Measurements from ENCODE around the gene ZNF24.

Gene ZNF24

DNA sequence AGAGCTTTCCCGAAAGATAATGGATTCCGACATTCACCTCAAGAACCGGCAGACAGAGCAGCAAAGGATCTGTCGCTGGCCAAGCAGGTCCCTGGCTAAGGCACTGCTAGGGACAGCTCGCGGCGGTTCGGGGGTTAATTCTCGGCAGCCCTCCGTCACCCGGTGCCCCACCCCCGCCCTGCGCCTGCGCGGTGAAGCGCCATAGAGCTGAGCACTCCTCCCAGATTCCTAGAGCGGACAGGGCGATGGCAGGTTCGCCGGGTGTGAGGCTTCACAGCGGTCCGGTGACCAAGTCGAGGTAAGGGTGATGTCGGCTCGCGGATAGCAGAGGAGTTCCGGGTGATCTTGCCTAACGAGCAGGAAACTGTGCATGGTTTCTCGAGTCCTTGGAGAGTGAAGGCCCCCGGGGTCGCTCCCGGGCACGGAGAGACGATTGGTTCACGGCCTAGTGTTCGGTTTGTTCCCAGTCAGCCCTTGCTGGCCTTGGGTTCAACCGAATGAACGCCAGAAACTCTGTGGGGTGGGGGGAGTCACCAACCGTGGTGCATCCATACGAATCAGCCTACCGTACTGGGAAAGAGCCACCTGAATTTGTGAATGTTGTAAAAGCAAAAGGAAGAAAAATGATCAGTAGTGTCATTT lies 54.0 kb downstream of the ZNF24 start, which contains the start of gene ZSCAN30:
TSS of gene ZSCAN30 (minus strand) at position 136 of the 642 bp plus-strand sequence. CDS start 25,877 bp downstream, outside the sequence.
- peak; percentile 86 for DNase-seq (ENCODE audit: low read depth)

DNA sequence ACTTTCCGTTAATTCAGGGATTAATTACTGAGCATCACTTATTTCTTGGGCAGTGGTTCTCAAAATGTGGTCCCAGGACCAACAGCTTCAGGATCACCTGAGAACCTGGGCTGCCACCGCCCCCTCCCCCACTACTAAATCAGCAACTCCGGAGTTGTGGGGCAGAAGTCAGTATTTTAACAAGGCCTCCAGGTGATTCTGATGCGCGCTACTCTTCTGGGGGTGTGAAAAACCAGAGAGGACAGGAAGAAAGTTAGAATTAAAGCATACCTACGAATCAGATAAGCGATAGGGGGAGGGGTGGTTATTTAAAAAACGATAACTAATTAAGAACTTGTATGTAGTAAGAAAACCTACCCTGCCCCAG lies 54.5 kb downstream of the ZNF24 start:
- no peak for DNase-seq (ENCODE audit: low read depth)

DNA sequence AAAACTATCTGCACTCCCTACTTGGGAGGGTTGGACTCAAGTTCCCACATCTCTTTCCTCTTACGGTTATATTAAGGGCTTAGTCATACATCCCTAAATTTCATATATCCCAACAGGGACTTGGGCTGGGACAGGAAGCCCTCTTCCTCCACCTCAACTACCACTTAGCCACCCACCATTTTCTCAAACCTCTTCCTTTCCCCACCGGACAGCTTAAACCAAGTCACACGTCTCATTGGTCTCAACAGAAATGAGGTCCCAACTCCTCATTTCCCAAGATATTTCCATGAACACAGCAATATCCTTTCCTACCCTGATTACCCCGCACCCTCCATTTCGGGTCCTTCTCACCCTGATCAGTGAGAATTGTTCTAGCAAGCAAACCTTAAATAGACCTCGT lies 54.9 kb downstream of the ZNF24 start:
- no peak for DNase-seq (ENCODE audit: low read depth)

DNA sequence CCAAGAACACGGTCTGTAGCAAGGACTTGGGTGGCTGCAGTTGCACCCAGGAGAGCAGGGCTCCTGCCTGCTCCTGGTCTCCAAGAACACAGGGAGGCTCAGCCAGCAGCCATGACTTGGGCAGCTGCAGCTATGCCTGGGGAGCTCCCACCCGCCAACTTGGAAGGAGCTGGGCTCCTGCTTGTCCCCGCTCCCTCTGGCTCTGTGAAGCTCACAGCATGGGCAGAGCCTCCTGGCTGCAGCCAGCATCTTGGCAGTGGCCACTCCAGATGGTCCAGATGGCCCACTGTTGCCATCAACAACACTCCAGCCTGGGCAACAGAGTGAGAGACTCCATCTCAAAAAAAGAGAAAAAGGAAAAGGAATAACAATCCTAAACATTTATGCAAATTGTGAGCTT lies 59.4 kb downstream of the ZNF24 start:
- no peak for DNase-seq (ENCODE audit: low read depth)

DNA sequence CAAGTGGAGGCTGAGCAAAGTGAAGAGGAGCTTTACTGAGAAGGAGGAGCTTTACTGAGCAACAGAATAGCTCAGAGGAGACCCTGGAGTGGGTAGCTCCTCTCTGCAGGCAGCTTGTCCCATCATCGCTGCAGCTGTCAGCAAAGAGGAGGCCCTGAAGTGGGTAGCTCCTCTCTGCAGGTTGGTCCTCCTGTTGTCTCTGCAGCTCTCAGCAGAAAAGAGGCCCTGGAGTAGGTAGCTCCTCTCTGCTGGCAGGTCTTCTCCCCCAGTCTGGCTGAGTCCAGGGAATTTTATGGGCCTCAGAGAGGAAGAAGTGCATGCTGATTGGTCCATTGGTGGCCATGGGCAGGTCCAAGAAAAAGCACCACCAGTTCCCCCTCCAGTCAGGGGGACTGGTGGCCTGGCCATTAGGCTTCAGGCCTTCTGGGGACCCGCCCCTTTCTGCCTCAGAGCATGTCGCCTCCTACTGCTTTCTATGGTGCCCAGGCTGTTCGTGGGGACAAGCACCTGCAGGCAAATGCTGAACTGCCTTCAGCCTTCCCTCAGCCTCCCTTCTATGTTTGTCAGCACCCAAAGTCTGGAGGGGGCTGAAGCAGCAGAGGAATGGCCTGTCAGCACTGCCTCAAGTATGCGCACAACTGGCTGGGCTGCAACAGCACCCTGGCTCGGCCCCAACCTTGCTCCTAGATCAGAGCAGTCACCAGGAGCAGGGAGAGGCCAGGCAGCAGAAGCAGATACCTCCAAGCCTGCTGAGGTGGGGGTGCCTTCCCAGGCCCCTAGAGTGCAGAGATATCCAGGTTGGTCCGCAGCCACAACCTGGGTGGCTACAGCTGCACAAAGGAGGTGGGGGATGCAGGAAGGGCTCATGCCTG lies 60.1 kb downstream of the ZNF24 start:
- no peak for DNase-seq (ENCODE audit: low read depth)

DNA sequence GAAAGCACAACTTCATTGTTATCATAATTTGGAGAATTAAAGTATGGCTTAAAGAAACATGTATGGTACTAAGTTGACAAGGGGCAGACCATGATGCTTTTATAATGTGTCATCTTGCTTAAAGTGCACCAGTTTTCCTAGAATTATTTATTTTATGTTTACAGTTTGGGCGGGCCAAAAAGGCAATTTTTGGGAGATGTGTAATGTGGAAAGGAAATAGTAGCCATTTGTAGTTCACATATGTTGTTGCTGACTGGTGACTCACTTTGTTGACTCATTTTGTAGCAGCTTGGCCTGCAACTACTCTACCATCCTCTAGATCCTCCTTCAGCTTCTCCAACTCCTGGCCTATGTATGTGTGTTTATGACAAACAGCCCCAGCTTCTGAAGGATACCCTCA lies 61.9 kb downstream of the ZNF24 start:
- peak; percentile 50 for DNase-seq (ENCODE audit: low read depth)

Measured in fibroblast of the conjunctiva (primary cell).